Glomerular visceral epithelial cell (primary cell): ENCODE data around the gene SLC16A9.

ENCODE experiments used
- DNase-seq: peaks from one replicate; pipeline ENCODE4 v3.0.0-alpha.2; 2016; ENCODE audit errors: extremely low spot score

SLC16A9 gene

DNA sequence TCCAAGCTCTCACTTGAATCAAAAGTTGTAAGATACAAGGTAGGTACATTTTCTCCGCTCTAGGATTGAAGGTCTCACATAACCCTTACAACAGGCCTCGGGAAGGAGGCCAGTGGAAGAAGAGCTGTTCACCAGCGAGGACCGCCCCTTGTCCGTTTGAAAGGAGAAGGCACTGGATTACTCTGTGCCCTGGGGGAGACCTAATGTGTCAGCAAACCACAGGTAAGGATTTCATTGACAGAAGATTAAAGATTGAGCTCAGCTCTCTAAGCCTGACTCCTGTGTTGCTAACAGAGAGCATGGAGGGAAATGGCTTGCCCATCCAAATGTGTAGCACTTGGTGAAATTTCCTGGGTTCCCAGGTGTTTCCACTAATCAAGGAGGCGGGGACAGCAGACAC is 81.2 kb downstream of the SLC16A9 start:
- no peak for DNase-seq

- no peak for DNase-seq
Observed at GRCh38 chr10:59627366-59628018, 82.2 kb downstream of the SLC16A9 start.

- no peak for DNase-seq
Observed at GRCh38 chr10:59626523-59626869, 83.2 kb downstream of the SLC16A9 start.

DNA sequence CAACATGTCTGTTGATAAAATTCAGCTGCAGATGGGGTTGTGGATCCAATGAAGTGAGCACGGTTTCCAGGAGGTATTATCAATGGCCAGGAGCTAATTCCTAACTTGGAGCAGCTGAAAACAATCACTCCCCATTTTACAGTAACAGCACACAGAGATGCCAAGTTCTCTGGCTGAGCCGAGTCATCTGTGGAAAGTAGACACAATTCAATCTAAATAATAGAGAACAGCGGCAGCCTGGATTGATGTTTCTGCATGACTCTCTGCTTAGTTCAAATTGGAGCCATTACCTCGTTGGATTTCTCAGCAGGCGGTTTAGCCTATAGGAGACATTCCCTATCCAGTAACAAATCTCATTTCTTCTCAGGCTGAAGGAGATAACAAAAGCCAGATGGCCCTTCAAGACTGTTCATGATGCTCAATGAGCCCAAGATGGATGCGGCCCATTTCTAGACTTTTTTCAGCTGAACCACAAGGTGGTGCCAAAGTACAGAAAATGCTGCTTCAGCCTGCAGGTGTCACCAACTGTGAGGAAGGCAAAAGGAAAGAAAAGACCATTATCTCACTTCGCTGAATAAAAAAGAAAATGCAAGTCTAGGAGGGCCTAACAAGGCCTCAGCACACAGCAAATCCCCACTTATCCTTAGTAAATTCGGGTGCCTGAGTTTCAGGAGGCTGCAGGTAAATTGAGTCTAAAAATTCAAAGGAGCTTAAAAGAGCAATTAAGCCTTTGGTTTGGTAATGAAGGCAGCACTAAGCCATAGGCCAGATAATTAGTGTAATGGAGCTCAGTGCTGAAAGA is 83.7 kb downstream of the SLC16A9 start:
- peak; percentile 65 for DNase-seq

- DNase-seq: no peak
Observed at GRCh38 chr10:59624951-59625350, 84.7 kb downstream of the SLC16A9 start.

GRCh38 chr10:59624136-59624535 is 85.5 kb downstream of the SLC16A9 start:
- no peak for DNase-seq

- DNase-seq: no peak
Observed at GRCh38 chr10:59623133-59624121, 86.2 kb downstream of the SLC16A9 start.

- DNase-seq: peak; percentile 59
Observed at GRCh38 chr10:59622320-59623132, 87.1 kb downstream of the SLC16A9 start.

DNA sequence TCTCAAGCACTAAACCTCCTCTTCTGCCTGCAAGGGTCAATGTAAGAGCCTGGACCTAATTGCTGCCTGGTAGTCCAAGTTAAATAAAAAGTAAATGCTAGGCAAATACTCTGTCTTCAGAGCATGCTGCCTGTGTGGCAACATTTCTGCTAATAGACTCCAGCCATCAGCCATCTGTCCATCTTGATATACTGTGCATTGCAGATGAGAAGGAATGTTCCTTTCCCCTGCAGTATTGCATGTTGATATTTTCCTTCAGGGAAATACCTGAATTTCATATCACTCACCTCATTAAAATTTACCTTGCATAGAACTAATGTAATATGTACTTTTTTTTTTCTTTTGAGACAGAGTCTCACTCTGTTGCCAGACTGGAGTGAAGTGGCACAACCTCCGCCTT is 87.9 kb downstream of the SLC16A9 start:
- no peak for DNase-seq

DNA sequence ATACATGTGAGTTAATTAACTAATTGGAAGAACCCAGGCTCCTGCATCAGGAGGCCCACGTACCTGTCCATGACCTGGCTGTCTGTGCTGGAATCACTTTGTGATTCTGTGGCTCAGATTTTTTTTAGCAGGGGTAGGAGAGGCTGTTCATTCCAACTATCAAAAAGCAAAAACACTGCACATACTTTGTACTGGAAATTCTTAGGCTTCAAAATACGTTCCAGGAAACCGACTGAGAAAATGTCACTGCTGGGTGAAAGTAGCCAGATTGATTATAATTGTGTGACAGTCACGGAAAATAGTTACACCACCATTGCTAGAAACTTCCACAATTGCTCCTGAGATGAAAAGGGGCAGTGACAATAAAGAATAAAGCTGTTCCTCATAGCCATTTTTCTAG is 91.0 kb downstream of the SLC16A9 start:
- no peak for DNase-seq

GRCh38 chr10:59617996-59618395 is 91.7 kb downstream of the SLC16A9 start:
- DNase-seq: no peak

DNA sequence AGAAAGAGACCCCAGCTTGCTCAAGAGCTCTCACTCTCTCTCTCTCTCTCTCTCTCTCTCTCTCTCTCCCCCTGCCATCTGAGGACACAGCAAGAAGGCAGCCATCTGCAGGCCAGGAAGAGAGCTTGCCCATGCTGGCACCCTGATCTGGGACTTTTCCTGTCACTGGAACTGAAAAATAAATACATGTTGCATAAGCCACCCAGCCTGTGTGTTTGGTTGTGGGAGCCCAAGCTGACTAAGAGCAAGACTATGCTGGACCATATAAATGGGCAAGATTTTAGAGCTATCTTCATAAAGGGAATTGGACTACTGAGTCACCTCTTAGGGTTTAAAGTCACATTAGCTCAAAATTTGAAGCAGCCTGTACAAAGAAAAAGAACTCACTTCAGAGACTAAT is 98.6 kb downstream of the SLC16A9 start:
- DNase-seq: no peak

GRCh38 chr10:59607970-59608369 is 101.7 kb downstream of the SLC16A9 start:
- DNase-seq: no peak

- DNase-seq: peak; percentile 13
Observed at GRCh38 chr10:59606551-59606961, 103.1 kb downstream of the SLC16A9 start.

DNA sequence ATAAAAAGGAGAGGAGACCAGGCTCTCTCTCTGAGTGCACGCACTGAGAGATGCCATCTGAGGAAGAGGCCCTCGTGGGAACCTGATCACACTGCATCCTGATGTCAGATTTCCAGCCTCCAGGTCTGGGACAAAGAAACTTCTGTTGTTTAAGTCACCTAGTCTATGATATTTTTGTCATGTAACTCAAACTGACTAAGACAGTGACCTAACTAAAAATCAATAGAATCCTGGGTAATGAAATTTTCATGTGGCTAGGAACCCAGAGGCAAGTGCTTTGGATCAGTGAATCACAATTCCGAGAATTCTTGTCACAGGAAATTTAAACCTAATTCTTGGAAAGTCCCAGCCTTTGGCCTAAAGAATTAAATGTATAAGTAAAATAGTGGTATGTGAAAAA is 107.7 kb downstream of the SLC16A9 start:
- DNase-seq: no peak
